Measurements from ENCODE around the gene THADA.

The THADA gene

DNA sequence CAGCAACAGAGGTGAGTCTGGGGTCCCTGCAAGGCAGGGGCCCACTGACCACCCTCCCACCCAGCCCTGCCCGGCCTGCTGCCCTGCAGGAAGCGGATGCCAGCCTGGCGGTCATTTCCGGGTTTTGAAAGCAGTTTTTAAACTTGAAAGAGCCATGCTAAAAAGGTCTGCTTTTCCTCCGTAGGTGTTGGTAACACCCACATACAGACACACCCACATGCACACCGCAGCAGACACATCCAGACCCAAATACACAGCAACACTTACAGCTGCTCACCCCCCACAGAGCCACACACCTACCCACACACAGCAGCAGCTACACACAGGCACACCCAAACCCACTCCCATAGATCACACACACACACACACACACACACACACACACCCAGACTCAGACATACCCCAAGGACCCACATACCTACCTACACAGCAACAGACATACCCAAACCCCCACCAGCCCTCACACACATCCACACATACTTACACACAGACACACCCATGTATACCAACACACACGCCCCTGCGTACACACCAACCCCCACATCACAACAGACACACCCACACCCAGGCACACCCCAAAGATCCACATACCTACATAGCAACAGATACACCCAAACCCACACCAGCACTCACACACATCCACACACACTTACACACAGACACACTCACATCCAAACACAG lies 377.0 kb downstream of the THADA start:
- H3K79me2 ChIP-seq (ENCODE audit: insufficient read depth, low read length): peaks cover 14% of the 10 kb centered on the region
- no peaks in the 10 kb centered on the region for H4K20me1 ChIP-seq (ENCODE audit: insufficient read depth, low read length)
- peaks cover 65% of the 10 kb centered on the region for H3K4me1 ChIP-seq (ENCODE audit: insufficient read depth, low read length, severe bottlenecking)
- no peaks in the 10 kb centered on the region for H3K9me2 ChIP-seq (ENCODE audit: low read depth, low read length)
- no peak for TF ChIP-seq EZH2 (IDR thresholded peaks at IDR 0.05; ENCODE audit: borderline replicate concordance, low read length)
- TF ChIP-seq, protein P1, sequence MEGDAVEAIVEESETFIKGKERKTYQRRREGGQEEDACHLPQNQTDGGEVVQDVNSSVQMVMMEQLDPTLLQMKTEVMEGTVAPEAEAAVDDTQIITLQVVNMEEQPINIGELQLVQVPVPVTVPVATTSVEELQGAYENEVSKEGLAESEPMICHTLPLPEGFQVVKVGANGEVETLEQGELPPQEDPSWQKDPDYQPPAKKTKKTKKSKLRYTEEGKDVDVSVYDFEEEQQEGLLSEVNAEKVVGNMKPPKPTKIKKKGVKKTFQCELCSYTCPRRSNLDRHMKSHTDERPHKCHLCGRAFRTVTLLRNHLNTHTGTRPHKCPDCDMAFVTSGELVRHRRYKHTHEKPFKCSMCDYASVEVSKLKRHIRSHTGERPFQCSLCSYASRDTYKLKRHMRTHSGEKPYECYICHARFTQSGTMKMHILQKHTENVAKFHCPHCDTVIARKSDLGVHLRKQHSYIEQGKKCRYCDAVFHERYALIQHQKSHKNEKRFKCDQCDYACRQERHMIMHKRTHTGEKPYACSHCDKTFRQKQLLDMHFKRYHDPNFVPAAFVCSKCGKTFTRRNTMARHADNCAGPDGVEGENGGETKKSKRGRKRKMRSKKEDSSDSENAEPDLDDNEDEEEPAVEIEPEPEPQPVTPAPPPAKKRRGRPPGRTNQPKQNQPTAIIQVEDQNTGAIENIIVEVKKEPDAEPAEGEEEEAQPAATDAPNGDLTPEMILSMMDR (IDR thresholded peaks at IDR 0.05; ENCODE audit: low read length): no peak
- H3K27me3 ChIP-seq (ENCODE audit: insufficient read depth, low read length): no peaks in the 10 kb centered on the region
- H3K4me2 ChIP-seq (ENCODE audit: low read length): peak overlapping the region; percentile 92
- H3K36me3 ChIP-seq (ENCODE audit: insufficient read depth, low read length): peaks cover 23% of the 10 kb centered on the region
- H3K9ac ChIP-seq (ENCODE audit: low read length): peak overlapping the region; percentile 84
- peaks cover 38% of the 10 kb centered on the region for H3F3A ChIP-seq (ENCODE audit: insufficient read depth, low read length)
- no peaks in the 10 kb centered on the region for H3K9me3 ChIP-seq (ENCODE audit: low read length)
- peak overlapping the region; percentile 71 for H3K4me3 ChIP-seq (ENCODE audit: low read depth, low read length, poor library complexity, severe bottlenecking)
- no peak overlapping the region for H2AFZ ChIP-seq (ENCODE audit: low read length)
- H3K27ac ChIP-seq (ENCODE audit: low read depth, low read length, poor library complexity, severe bottlenecking): peak overlapping the region; percentile 99

DNA sequence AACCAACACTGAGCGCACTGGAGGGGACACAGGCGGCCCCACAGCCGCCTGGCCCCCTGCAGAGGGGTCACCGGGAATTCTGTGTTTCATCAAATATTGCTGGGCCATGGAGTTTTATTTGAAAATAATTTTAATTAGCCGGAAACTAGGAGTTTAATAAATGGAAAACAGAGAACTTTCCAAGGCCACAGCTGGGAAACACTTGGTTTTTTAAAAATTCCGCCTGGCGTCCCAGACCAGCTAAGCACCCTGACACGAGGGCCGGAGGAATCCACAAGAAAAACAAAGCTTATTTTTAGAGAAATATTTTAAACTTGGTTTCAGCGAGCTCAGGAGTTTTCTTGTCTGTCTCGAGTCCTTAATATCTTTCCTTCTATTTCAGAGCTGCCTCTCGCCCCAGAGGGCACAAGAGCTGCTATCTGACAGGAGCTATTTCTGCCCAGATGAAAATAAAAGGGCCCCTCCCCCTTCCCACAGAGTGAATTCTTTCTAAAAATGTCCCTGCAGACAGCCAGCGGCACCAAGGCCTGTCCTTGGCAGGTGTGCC lies 377.6 kb downstream of the THADA start:
- H3K9me2 ChIP-seq (ENCODE audit: low read depth, low read length): no peaks in the 10 kb centered on the region
- H3K9ac ChIP-seq (ENCODE audit: low read length): peak overlapping the region; percentile 84
- no peaks in the 10 kb centered on the region for H3K9me3 ChIP-seq (ENCODE audit: low read length)
- H3K36me3 ChIP-seq (ENCODE audit: insufficient read depth, low read length): peaks cover 17% of the 10 kb centered on the region
- peaks cover 33% of the 10 kb centered on the region for H3F3A ChIP-seq (ENCODE audit: insufficient read depth, low read length)
- no peaks in the 10 kb centered on the region for H4K20me1 ChIP-seq (ENCODE audit: insufficient read depth, low read length)
- peaks cover 8% of the 10 kb centered on the region for H3K79me2 ChIP-seq (ENCODE audit: insufficient read depth, low read length)
- no peak for TF ChIP-seq EZH2 (IDR thresholded peaks at IDR 0.05; ENCODE audit: borderline replicate concordance, low read length)
- TF ChIP-seq, protein P1 (IDR thresholded peaks at IDR 0.05; ENCODE audit: low read length): no peak
- peaks cover 58% of the 10 kb centered on the region for H3K4me1 ChIP-seq (ENCODE audit: insufficient read depth, low read length, severe bottlenecking)
- no peak overlapping the region for H2AFZ ChIP-seq (ENCODE audit: low read length)
- peak overlapping the region; percentile 99 for H3K27ac ChIP-seq (ENCODE audit: low read depth, low read length, poor library complexity, severe bottlenecking)
- peak overlapping the region; percentile 71 for H3K4me3 ChIP-seq (ENCODE audit: low read depth, low read length, poor library complexity, severe bottlenecking)
- peak overlapping the region; percentile 92 for H3K4me2 ChIP-seq (ENCODE audit: low read length)
- H3K27me3 ChIP-seq (ENCODE audit: insufficient read depth, low read length): no peaks in the 10 kb centered on the region

DNA sequence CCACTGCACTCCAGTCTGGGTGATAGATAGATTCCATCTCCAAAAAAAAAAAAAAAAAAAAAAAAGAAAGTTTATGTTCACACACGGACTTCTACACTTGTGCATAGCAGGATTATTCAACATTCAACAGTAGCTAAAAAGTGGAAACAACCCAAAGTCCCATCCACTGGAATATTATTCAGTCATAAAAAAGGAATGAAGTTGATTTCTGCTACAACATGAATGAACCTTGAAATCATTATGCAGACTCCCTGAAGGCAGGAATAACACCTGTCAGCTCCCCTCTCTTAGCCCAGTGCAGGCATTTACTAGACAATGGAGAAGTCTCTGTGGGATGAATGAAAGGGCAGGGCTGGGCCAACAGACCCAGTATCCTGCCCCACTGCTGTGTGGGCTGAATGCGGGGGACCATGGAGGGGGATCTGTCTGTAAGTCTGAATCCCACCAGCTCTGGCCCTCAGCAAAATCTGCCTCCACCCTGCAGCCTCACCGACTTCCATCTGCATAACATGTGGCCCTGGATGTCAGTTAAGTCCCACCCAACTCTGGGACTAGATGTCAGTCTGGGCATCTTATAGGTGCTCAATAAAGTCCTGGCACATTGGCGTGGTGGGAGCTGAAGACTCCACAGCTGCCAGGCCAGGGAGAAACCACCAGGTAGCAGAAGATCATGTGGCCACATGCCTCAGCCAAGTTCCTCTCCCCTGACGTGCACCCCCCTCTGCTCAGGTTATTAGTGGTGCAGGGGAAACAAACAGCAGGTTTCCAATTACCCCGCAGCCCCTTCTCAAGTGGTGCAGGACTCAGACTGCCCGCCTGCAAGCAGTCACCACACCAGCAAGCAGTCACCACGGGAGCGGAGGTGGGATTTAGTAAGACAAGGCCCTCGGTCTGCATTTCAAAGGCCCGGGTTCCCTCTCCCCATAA lies 378.3 kb downstream of the THADA start:
- Histone ChIP-seq H3K9me3 (ENCODE audit: low read length) (no peaks in the 10 kb centered on the region), H3F3A (ENCODE audit: insufficient read depth, low read length) (peaks cover 26% of the 10 kb centered on the region), H3K4me3 (ENCODE audit: low read depth, low read length, poor library complexity, severe bottlenecking) (peak overlapping the region; percentile 71), H3K4me1 (ENCODE audit: insufficient read depth, low read length, severe bottlenecking) (peaks cover 51% of the 10 kb centered on the region), H3K27me3 (ENCODE audit: insufficient read depth, low read length) (no peaks in the 10 kb centered on the region), H3K27ac (ENCODE audit: low read depth, low read length, poor library complexity, severe bottlenecking) (peak overlapping the region; percentile 99), H3K4me2 (ENCODE audit: low read length) (peak overlapping the region; percentile 92), H3K9ac (ENCODE audit: low read length) (peak overlapping the region; percentile 84), H2AFZ (ENCODE audit: low read length) (no peak overlapping the region), H4K20me1 (ENCODE audit: insufficient read depth, low read length) (no peaks in the 10 kb centered on the region), H3K9me2 (ENCODE audit: low read depth, low read length) (no peaks in the 10 kb centered on the region), H3K36me3 (ENCODE audit: insufficient read depth, low read length) (peaks cover 10% of the 10 kb centered on the region), H3K79me2 (ENCODE audit: insufficient read depth, low read length) (peaks cover under 1% of the 10 kb centered on the region; the same call in 1 of the 2 replicates)
- TF ChIP-seq, protein P1 (IDR thresholded peaks at IDR 0.05; ENCODE audit: low read length): no peak
- TF ChIP-seq EZH2 (IDR thresholded peaks at IDR 0.05; ENCODE audit: borderline replicate concordance, low read length): no peak
